HepG2 (cell line): Measurements from ENCODE around the gene TALDO1. TPM values are rescaled to one million over a fixed set of nuclear protein-coding genes. Genes with fewer than 3 reads are reported as not detected.
A peak's percentile ranks its signal among the peaks of the same experiment; 100 is the strongest.

Experiments used
- CC2D1A ChIP-seq: sonication (generic); formaldehyde crosslinking; IDR thresholded peaks from 2 replicates; pipeline ENCODE4 v1.8.1; 2023; ENCODE audit warnings: mild to moderate bottlenecking, missing genetic modification reagents
- CCDC6 ChIP-seq: sonication (generic); formaldehyde crosslinking; IDR thresholded peaks from 2 replicates; pipeline ENCODE4 v1.8.1; 2022; ENCODE audit warnings: mild to moderate bottlenecking, missing genetic modification reagents, moderate library complexity
- ELF1 ChIP-seq: sonication (generic); formaldehyde crosslinking; IDR thresholded peaks from 2 replicates; pipeline ENCODE4 v1.4.0; 2020; ENCODE audit warnings: missing genetic modification reagents
- FLYWCH1 ChIP-seq: sonication (generic); formaldehyde crosslinking; IDR thresholded peaks from 2 replicates; pipeline ENCODE4 v1.8.1; 2023; ENCODE audit warnings: mild to moderate bottlenecking, missing genetic modification reagents
- GATAD2A ChIP-seq: IDR thresholded peaks from 2 replicates; pipeline ENCODE4 v1.6.1; 2016
- HNF4G ChIP-seq, 2 experiments: sonication (generic) in 1 of 2; formaldehyde crosslinking in 1 of 2; IDR thresholded peaks; 2 replicates each; pipeline versions ENCODE4 v1.4.0 to v1.6.1; 2011 to 2020; ENCODE audit warnings: borderline replicate concordance in 2 of 2, low read depth in 2 of 2, mild to moderate bottlenecking in 2 of 2, low read length in 1 of 2, missing genetic modification reagents in 1 of 2, moderate library complexity in 1 of 2
- HOXA5 ChIP-seq: sonication (generic); formaldehyde crosslinking; IDR thresholded peaks from 2 replicates; pipeline ENCODE4 v1.4.0; 2020; ENCODE audit warnings: missing genetic modification reagents
- MEIS1 ChIP-seq: sonication (generic); formaldehyde crosslinking; IDR thresholded peaks from 2 replicates; pipeline ENCODE4 v1.9.0; 2021; ENCODE audit warnings: mild to moderate bottlenecking, missing genetic modification reagents, moderate library complexity, borderline replicate concordance
- RBM22 ChIP-seq: fragments of 200-400 bp; formaldehyde crosslinking; optimal IDR thresholded peaks from 2 replicates; pipeline ENCODE3; 2017; ENCODE audit warnings: mild to moderate bottlenecking, low read length, moderate library complexity
- SP2 ChIP-seq: sonication (generic); formaldehyde crosslinking; IDR thresholded peaks from 2 replicates; pipeline ENCODE4 v1.5.1; 2020; ENCODE audit warnings: mild to moderate bottlenecking, missing genetic modification reagents
- ZNF33B ChIP-seq: sonication (generic); formaldehyde crosslinking; IDR thresholded peaks from 2 replicates; pipeline ENCODE4 v1.5.1; 2020; ENCODE audit warnings: mild to moderate bottlenecking, missing genetic modification reagents
- ZNF441 ChIP-seq: sonication (generic); formaldehyde crosslinking; IDR thresholded peaks from 2 replicates; pipeline ENCODE4 v1.7.0; 2021; ENCODE audit warnings: missing genetic modification reagents, borderline replicate concordance
- ZNF788 ChIP-seq: sonication (generic); formaldehyde crosslinking; IDR thresholded peaks from 2 replicates; pipeline ENCODE4 v1.5.0; 2020; ENCODE audit warnings: mild to moderate bottlenecking, missing genetic modification reagents, borderline replicate concordance
- ZNF883 ChIP-seq: sonication (generic); formaldehyde crosslinking; IDR thresholded peaks from 2 replicates; pipeline ENCODE4 v1.5.1; 2020; ENCODE audit warnings: mild to moderate bottlenecking, missing genetic modification reagents; ENCODE audit errors: not compliant biosample characterization
- polyA plus RNA-seq, 8 experiments: library from polyadenylated mRNA; depleted of rRNA in 3 of 8; stranded (reverse) in 7 of 8; unstranded in 1 of 8; fragments of >200 nt; fragmentation: Illumina TruSeq in 4 of 8; extraction: Trizol in 4 of 8; gene quantifications; 2 replicates each; pipeline versions ENCODE4 v1.2.1 to v1.2.3, GENCODE V29; 2011 to 2016; ENCODE audit warnings: low read depth in 4 of 8, missing spikeins in 1 of 8, mixed read lengths in 1 of 8; ENCODE audit not compliant: insufficient read depth in 1 of 8
- total RNA-seq, 5 experiments: library from RNA; depleted of rRNA; stranded (reverse); fragments of >200 nt; fragmentation: Illumina TruSeq; extraction: Trizol; gene quantifications; 2 replicates each; pipeline ENCODE4 v1.2.3, GENCODE V29; 2016; ENCODE audit warnings: low read depth in 1 of 5
- TF ChIP-seq, protein P1 (sequence below): IDR thresholded peaks from 2 replicates; pipeline ENCODE4 v1.4.0; 2020; ENCODE audit warnings: mild to moderate bottlenecking, missing genetic modification reagents
- TF ChIP-seq, protein P2 (sequence below): IDR thresholded peaks from 2 replicates; pipeline ENCODE4 v1.6.1; 2016; ENCODE audit warnings: mild to moderate bottlenecking, missing biosample characterization, missing genetic modification reagents
- TF ChIP-seq, protein P3 (sequence below): sonication (generic); formaldehyde crosslinking; IDR thresholded peaks from 2 replicates; pipeline ENCODE4 v1.4.0; 2020; ENCODE audit warnings: low read depth, mild to moderate bottlenecking, missing genetic modification reagents
- TF ChIP-seq, protein P4 (sequence below): sonication (generic); formaldehyde crosslinking; IDR thresholded peaks from 2 replicates; pipeline ENCODE4 v1.5.0; 2020; ENCODE audit warnings: missing genetic modification reagents
- TF ChIP-seq, protein P5 (sequence below): IDR thresholded peaks from 2 replicates; pipeline ENCODE4 v1.6.1; 2016

Gene TALDO1
- total and polyA plus RNA-seq, 2 of the 13 experiments (the other 11 are each of a cell fraction or from before 2014, with no cell fraction given), result 107 to 240 TPM

DNA sequence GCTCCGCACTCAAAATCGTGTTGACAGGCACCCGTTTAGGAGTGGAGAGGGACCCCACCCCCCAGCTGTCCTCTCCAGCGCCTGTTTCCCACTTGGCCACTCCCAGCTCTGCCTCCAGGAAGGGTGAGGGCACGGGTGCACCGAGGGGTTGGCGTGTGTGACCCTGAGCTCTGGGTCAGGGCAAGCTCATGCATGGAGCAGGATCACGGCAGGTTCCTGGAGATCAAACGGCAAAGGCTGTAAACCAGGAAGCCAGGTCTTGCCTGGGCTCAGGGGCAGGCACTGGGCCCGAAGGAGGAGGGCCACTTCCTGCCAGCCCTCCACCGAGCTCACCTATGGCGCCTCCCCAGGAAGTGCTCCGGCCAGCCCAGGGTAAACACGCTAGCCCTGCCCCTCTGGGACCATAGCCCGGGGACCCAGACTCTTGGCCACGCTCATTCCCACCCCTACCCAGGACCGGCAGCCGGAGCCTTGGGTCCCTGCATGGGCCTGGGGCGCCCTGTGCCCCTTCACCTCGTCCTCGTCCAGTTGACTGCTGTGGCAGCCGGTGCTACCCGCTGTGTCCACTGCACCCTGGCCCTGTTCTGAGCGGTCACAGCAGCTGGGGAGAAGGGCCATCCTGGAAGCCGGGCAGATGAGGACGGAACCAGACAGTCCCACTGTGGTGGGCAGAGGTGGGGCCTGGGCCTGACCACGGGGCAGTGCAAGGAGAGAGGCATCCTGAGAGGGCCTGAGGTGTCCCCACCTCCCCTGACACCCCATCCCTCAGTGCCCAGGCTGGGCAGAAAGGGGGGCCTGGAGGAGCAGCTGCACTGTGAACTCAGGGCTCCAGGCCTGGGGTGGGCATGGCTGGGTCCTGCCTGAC lies 42.3 kb upstream of the TALDO1 start (continued):
- TF ChIP-seq, protein P1, sequence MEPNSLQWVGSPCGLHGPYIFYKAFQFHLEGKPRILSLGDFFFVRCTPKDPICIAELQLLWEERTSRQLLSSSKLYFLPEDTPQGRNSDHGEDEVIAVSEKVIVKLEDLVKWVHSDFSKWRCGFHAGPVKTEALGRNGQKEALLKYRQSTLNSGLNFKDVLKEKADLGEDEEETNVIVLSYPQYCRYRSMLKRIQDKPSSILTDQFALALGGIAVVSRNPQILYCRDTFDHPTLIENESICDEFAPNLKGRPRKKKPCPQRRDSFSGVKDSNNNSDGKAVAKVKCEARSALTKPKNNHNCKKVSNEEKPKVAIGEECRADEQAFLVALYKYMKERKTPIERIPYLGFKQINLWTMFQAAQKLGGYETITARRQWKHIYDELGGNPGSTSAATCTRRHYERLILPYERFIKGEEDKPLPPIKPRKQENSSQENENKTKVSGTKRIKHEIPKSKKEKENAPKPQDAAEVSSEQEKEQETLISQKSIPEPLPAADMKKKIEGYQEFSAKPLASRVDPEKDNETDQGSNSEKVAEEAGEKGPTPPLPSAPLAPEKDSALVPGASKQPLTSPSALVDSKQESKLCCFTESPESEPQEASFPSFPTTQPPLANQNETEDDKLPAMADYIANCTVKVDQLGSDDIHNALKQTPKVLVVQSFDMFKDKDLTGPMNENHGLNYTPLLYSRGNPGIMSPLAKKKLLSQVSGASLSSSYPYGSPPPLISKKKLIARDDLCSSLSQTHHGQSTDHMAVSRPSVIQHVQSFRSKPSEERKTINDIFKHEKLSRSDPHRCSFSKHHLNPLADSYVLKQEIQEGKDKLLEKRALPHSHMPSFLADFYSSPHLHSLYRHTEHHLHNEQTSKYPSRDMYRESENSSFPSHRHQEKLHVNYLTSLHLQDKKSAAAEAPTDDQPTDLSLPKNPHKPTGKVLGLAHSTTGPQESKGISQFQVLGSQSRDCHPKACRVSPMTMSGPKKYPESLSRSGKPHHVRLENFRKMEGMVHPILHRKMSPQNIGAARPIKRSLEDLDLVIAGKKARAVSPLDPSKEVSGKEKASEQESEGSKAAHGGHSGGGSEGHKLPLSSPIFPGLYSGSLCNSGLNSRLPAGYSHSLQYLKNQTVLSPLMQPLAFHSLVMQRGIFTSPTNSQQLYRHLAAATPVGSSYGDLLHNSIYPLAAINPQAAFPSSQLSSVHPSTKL (CRISPR knock-in tag), result peak; percentile 86
- TF ChIP-seq, protein P2, sequence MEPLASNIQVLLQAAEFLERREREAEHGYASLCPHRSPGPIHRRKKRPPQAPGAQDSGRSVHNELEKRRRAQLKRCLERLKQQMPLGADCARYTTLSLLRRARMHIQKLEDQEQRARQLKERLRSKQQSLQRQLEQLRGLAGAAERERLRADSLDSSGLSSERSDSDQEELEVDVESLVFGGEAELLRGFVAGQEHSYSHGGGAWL, result 0 out of 2 replicates have a peak, but pooled peaks have one; percentile 19
- TF ChIP-seq FLYWCH1 (CRISPR knock-in tag) (0 out of 2 replicates have a peak, but pooled peaks have one; percentile 57), ZNF788 (peak; percentile 87; the same call in 1 of the 2 replicates), MEIS1 (CRISPR knock-in tag) (peak; percentile 69; the same call in 1 of the 2 replicates), ZNF441 (peak; percentile 43; the same call in 1 of the 2 replicates), ZNF883 (peak; percentile 65), CCDC6 (CRISPR knock-in tag) (peak; percentile 87; the same call in 1 of the 2 replicates), ELF1 (CRISPR knock-in tag) (peak; percentile 98), ZNF33B (CRISPR knock-in tag) (peak; percentile 21; the same call in 1 of the 2 replicates), HNF4G (IDR thresholded peaks at IDR 0.05; ENCODE audit: borderline replicate concordance, low read depth, low read length) (0 out of 2 replicates have a peak, but pooled peaks have one; percentile 37), HNF4G (CRISPR knock-in tag; IDR thresholded peaks at IDR 0.05; ENCODE audit: borderline replicate concordance, low read depth) (peak; percentile 70), CC2D1A (no peak), SP2 (CRISPR knock-in tag) (peak; percentile 56), HOXA5 (CRISPR knock-in tag) (peak; percentile 83; the same call in 1 of the 2 replicates), RBM22 (peak; percentile 52), GATAD2A (CRISPR knock-in tag) (peak; percentile 89)
- TF ChIP-seq, protein P3, sequence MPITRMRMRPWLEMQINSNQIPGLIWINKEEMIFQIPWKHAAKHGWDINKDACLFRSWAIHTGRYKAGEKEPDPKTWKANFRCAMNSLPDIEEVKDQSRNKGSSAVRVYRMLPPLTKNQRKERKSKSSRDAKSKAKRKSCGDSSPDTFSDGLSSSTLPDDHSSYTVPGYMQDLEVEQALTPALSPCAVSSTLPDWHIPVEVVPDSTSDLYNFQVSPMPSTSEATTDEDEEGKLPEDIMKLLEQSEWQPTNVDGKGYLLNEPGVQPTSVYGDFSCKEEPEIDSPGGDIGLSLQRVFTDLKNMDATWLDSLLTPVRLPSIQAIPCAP (CRISPR knock-in tag), result no peak
- TF ChIP-seq, protein P4, sequence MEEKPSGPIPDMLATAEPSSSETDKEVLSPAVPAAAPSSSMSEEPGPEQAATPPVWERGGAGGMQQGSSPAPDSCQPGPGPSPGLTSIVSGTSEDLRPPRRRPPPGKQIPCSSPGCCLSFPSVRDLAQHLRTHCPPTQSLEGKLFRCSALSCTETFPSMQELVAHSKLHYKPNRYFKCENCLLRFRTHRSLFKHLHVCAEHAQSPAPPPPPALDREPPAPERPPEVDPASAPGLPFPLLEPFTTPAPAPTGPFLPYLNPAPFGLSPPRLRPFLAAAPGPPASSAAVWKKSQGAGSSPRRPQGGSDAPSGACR (CRISPR knock-in tag), result peak; percentile 99
- TF ChIP-seq, protein P5, sequence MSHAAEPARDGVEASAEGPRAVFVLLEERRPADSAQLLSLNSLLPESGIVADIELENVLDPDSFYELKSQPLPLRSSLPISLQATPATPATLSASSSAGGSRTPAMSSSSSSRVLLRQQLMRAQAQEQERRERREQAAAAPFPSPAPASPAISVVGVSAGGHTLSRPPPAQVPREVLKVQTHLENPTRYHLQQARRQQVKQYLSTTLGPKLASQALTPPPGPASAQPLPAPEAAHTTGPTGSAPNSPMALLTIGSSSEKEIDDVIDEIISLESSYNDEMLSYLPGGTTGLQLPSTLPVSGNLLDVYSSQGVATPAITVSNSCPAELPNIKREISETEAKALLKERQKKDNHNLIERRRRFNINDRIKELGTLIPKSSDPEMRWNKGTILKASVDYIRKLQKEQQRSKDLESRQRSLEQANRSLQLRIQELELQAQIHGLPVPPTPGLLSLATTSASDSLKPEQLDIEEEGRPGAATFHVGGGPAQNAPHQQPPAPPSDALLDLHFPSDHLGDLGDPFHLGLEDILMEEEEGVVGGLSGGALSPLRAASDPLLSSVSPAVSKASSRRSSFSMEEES (CRISPR knock-in tag), result peak; percentile 81
